DND-41 (cell line): Measurements from ENCODE around the gene EMD.

ENCODE experiments used
- EZH2 ChIP-seq: IDR thresholded peaks from 3 replicates; pipeline ENCODE4 v1.6.1; 2012; ENCODE audit warnings: borderline replicate concordance, low read depth, mild to moderate bottlenecking, moderate library complexity, low read length, inconsistent platforms; ENCODE audit not compliant: severe bottlenecking
- TF ChIP-seq, protein P1 (sequence below): IDR thresholded peaks from 2 replicates; pipeline ENCODE4 v1.5.1; 2012; ENCODE audit warnings: borderline replicate concordance, low read length, moderate library complexity, mild to moderate bottlenecking; ENCODE audit not compliant: poor library complexity, severe bottlenecking; ENCODE audit errors: extremely low read depth

- TF ChIP-seq, protein P1, sequence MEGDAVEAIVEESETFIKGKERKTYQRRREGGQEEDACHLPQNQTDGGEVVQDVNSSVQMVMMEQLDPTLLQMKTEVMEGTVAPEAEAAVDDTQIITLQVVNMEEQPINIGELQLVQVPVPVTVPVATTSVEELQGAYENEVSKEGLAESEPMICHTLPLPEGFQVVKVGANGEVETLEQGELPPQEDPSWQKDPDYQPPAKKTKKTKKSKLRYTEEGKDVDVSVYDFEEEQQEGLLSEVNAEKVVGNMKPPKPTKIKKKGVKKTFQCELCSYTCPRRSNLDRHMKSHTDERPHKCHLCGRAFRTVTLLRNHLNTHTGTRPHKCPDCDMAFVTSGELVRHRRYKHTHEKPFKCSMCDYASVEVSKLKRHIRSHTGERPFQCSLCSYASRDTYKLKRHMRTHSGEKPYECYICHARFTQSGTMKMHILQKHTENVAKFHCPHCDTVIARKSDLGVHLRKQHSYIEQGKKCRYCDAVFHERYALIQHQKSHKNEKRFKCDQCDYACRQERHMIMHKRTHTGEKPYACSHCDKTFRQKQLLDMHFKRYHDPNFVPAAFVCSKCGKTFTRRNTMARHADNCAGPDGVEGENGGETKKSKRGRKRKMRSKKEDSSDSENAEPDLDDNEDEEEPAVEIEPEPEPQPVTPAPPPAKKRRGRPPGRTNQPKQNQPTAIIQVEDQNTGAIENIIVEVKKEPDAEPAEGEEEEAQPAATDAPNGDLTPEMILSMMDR: peak; percentile 65
- no peak for TF ChIP-seq EZH2
These were observed 5.5 kb upstream of the EMD start for GRCh38 chrX:154373340-154374306.
